Activated CD4-positive, alpha-beta T cell treated with anti-CD3 and anti-CD28 coated beads, Interleukin-2, amount 10 ng/mL, durations not matched to agents 7 days and 5 days (primary cell): ENCODE data around the gene GNRHR. TPM values are rescaled to one million over a fixed set of nuclear protein-coding genes. Genes with fewer than 3 reads are reported as not detected.
"Not testable (repeated sequence)": the region's sequence is repeated elsewhere in the genome, so short reads cannot be mapped to it uniquely, and the experiment has no call there.

ENCODE experiments used
- CTCF ChIA-PET: fragments of 350-600 bp; sonication (Branson Sonifier 250); formaldehyde crosslinking; loops from one replicate; lab custom pipeline; 2021; ENCODE audit warnings: antibody characterized with exemption; lab: Charles Lee
- POLR2A ChIA-PET: fragments of 350-600 bp; sonication (Branson Sonifier 250); formaldehyde crosslinking; loops from one replicate; lab custom pipeline; 2021; ENCODE audit warnings: antibody characterized with exemption; lab: Charles Lee
- DNase-seq: peaks from one replicate; pipeline ENCODE4 v3.0.0-alpha.2; 2020
- H3K27ac Mint-ChIP-seq: one replicate; pipeline ENCODE4 v1.8.0; 2021; ENCODE audit warnings: mild to moderate bottlenecking, moderate library complexity, mixed read lengths
- H3K27me3 Mint-ChIP-seq: one replicate; pipeline ENCODE4 v1.8.0; 2021; ENCODE audit warnings: mixed read lengths
- H3K36me3 Mint-ChIP-seq: one replicate; pipeline ENCODE4 v1.8.0; 2021; ENCODE audit warnings: low read depth, mixed read lengths
- H3K4me1 Mint-ChIP-seq: one replicate; pipeline ENCODE4 v1.8.0; 2021; ENCODE audit warnings: mixed read lengths
- H3K4me3 Mint-ChIP-seq: one replicate; pipeline ENCODE4 v1.8.0; 2021; ENCODE audit warnings: mild to moderate bottlenecking, moderate library complexity, mixed read lengths
- H3K9me3 Mint-ChIP-seq: one replicate; pipeline ENCODE4 v1.8.0; 2021; ENCODE audit warnings: mixed read lengths
- total RNA-seq, 2 experiments: library from RNA; stranded (reverse); gene quantifications; one replicate each; pipeline ENCODE4 v1.2.3, GENCODE V29; 2021

The GNRHR gene
- total RNA-seq, 2 experiments from 2014 or later: not detected

- H3K27ac Mint-ChIP-seq: peak overlapping the region; percentile 36
- ChIA-PET POLR2A (no interaction called here), CTCF (interaction anchor here (0.7 to 1.3 kb wide), 3 partner anchors 12 to 176 kb away, joined by 3 read pairs; no protein-coding TSS in a partner anchor)
- H3K9me3 Mint-ChIP-seq: peaks cover 13% of the 10 kb centered on the region
- H3K27me3 Mint-ChIP-seq: no peaks in the 10 kb centered on the region
- no peak overlapping the region for H3K4me3 Mint-ChIP-seq
- no peak for DNase-seq
- H3K36me3 Mint-ChIP-seq: peaks cover 53% of the 10 kb centered on the region
- H3K4me1 Mint-ChIP-seq: peaks cover 24% of the 10 kb centered on the region
Observed at GRCh38 chr4:67712000-67712625, 42.1 kb downstream of the GNRHR start.

- DNase-seq, CTCF ChIA-PET, H3K4me3 Mint-ChIP-seq, POLR2A ChIA-PET, H3K27me3 Mint-ChIP-seq, H3K27ac Mint-ChIP-seq: not testable (repeated sequence)
- Mint-ChIP-seq H3K9me3 (peaks cover 41% of the 10 kb centered on the region), H3K4me1 (peaks cover 40% of the 10 kb centered on the region), H3K36me3 (peaks cover 72% of the 10 kb centered on the region)
Observed at GRCh38 chr4:67706682-67707081, 47.5 kb downstream of the GNRHR start.

- Mint-ChIP-seq H3K27ac (no peak overlapping the region), H3K4me1 (peaks cover 42% of the 10 kb centered on the region), H3K27me3 (no peaks in the 10 kb centered on the region), H3K4me3 (no peak overlapping the region), H3K36me3 (peaks cover 73% of the 10 kb centered on the region), H3K9me3 (peaks cover 41% of the 10 kb centered on the region)
- CTCF ChIA-PET: interaction anchor here (1.0 to 1.2 kb wide), 2 partner anchors 12 to 17 kb away, joined by 3 read pairs; no protein-coding TSS in a partner anchor
- POLR2A ChIA-PET: no interaction called here
- DNase-seq: no peak
Observed at GRCh38 chr4:67704843-67705242, 49.3 kb downstream of the GNRHR start.

- Mint-ChIP-seq H3K4me1 (peaks cover 64% of the 10 kb centered on the region), H3K27ac (peak overlapping the region; percentile 96), H3K36me3 (peaks cover 64% of the 10 kb centered on the region), H3K4me3 (peak overlapping the region; percentile 92), H3K27me3 (no peaks in the 10 kb centered on the region), H3K9me3 (peaks cover 28% of the 10 kb centered on the region)
- no peak for DNase-seq
- ChIA-PET CTCF (no interaction called here), POLR2A (no interaction called here)
Observed at GRCh38 chr4:67702166-67702565, 52.0 kb downstream of the GNRHR start.

GRCh38 chr4:67701517-67701850, 52.7 kb downstream of the GNRHR start:
- Mint-ChIP-seq H3K4me1 (peaks cover 61% of the 10 kb centered on the region), H3K27ac (peak overlapping the region; percentile 96), H3K27me3 (no peaks in the 10 kb centered on the region), H3K4me3 (peak overlapping the region; percentile 92), H3K36me3 (peaks cover 58% of the 10 kb centered on the region), H3K9me3 (peaks cover 22% of the 10 kb centered on the region)
- CTCF ChIA-PET: interaction anchor here (0.8 to 1.3 kb wide), 5 partner anchors 9 to 27 kb away, joined by 3 to 5 read pairs (median 3); no protein-coding TSS in a partner anchor
- POLR2A ChIA-PET: interaction anchor here (0.9 kb wide), 1 partner anchor 156 kb away, joined by 3 read pairs; the partner anchor contains the start of gene CENPC
- DNase-seq: no peak

- Mint-ChIP-seq H3K4me1 (peaks cover 65% of the 10 kb centered on the region), H3K27ac (peak within 1 kb of the TSS; percentile 96), H3K4me3 (peak within 1 kb of the TSS; percentile 92), H3K36me3 (peaks cover 55% of the 10 kb centered on the region), H3K27me3 (no peaks in the 10 kb centered on the region), H3K9me3 (peaks cover 17% of the 10 kb centered on the region)
- peak; percentile 96 for DNase-seq
- POLR2A ChIA-PET: interaction anchor here (0.9 kb wide), 1 partner anchor 155 kb away, joined by 3 read pairs; the partner anchor contains the start of gene CENPC
- CTCF ChIA-PET: interaction anchor here (0.6 to 1.3 kb wide), 8 partner anchors 9 to 178 kb away, joined by 3 to 5 read pairs (median 3); no protein-coding TSS in a partner anchor
Observed at GRCh38 chr4:67700738-67701516, 53.3 kb downstream of the GNRHR start, which contains the start of gene UBA6. UBA6 (minus strand) TSS chr4:67701155; CDS start chr4:67701119, 36 bp downstream.

GRCh38 chr4:67700116-67700737, 54.0 kb downstream of the GNRHR start:
- DNase-seq: peak; percentile 43
- Mint-ChIP-seq H3K27me3 (no peaks in the 10 kb centered on the region), H3K9me3 (peaks cover 11% of the 10 kb centered on the region), H3K27ac (peak overlapping the region; percentile 96), H3K36me3 (peaks cover 55% of the 10 kb centered on the region), H3K4me3 (peak overlapping the region; percentile 92), H3K4me1 (peaks cover 58% of the 10 kb centered on the region)
- POLR2A ChIA-PET: interaction anchor here (0.9 kb wide), 1 partner anchor 155 kb away, joined by 3 read pairs; the partner anchor contains the start of gene CENPC
- CTCF ChIA-PET: interaction anchor here (0.6 to 1.3 kb wide), 6 partner anchors 9 to 177 kb away, joined by 3 to 5 read pairs (median 4); no protein-coding TSS in a partner anchor

GRCh38 chr4:67699603-67700002, 54.6 kb downstream of the GNRHR start:
- DNase-seq: no peak
- Mint-ChIP-seq H3K9me3 (peaks cover 7% of the 10 kb centered on the region), H3K4me1 (peaks cover 57% of the 10 kb centered on the region), H3K36me3 (peaks cover 54% of the 10 kb centered on the region), H3K27ac (peak overlapping the region; percentile 96), H3K4me3 (peak overlapping the region; percentile 92), H3K27me3 (no peaks in the 10 kb centered on the region)
- ChIA-PET POLR2A (no interaction called here), CTCF (interaction anchor here (0.7 to 0.9 kb wide), 2 partner anchors 12 to 205 kb away, joined by 3 read pairs; no protein-coding TSS in a partner anchor)

- DNase-seq: no peak
- Mint-ChIP-seq H3K9me3 (no peaks in the 10 kb centered on the region), H3K36me3 (peaks cover 49% of the 10 kb centered on the region), H3K27ac (no peak overlapping the region), H3K27me3 (no peaks in the 10 kb centered on the region), H3K4me1 (peaks cover 47% of the 10 kb centered on the region), H3K4me3 (no peak overlapping the region)
- ChIA-PET POLR2A (no interaction called here), CTCF (no interaction called here)
Observed at GRCh38 chr4:67697860-67698687, 56.1 kb downstream of the GNRHR start.

- DNase-seq: no peak
- Mint-ChIP-seq H3K4me3 (no peak overlapping the region), H3K36me3 (peaks cover 60% of the 10 kb centered on the region), H3K27ac (no peak overlapping the region), H3K27me3 (no peaks in the 10 kb centered on the region), H3K9me3 (peaks cover 12% of the 10 kb centered on the region), H3K4me1 (peaks cover 40% of the 10 kb centered on the region)
- ChIA-PET CTCF (interaction anchor here (0.5 kb wide), 1 partner anchor 30 kb away, joined by 3 read pairs; no protein-coding TSS in a partner anchor), POLR2A (no interaction called here)
Observed at GRCh38 chr4:67696061-67696460, 58.1 kb downstream of the GNRHR start.

- Mint-ChIP-seq H3K4me1 (peaks cover 47% of the 10 kb centered on the region), H3K9me3 (peaks cover 12% of the 10 kb centered on the region), H3K4me3 (no peak overlapping the region), H3K27ac (no peak overlapping the region), H3K27me3 (no peaks in the 10 kb centered on the region), H3K36me3 (peaks cover 67% of the 10 kb centered on the region)
- POLR2A ChIA-PET: no interaction called here
- DNase-seq: no peak
- CTCF ChIA-PET: no interaction called here
Observed at GRCh38 chr4:67694662-67695061, 59.5 kb downstream of the GNRHR start.
